Mesodermal cell (in vitro differentiated cells): ENCODE measurements around the gene SEL1L. TPM values are rescaled to one million over a fixed set of nuclear protein-coding genes. Genes with fewer than 3 reads are reported as not detected.

Experiments used
- H3K27ac ChIP-seq: 2 replicates; pipeline ENCODE4 v1.7.0; 2013; ENCODE audit warnings: mild to moderate bottlenecking, low read depth, low read length, moderate library complexity; ENCODE audit not compliant: severe bottlenecking
- H3K36me3 ChIP-seq: 2 replicates; pipeline ENCODE4 v1.7.1; 2013; ENCODE audit warnings: mild to moderate bottlenecking, low read length, moderate library complexity; ENCODE audit not compliant: control insufficient read depth, insufficient read depth
- H3K4me1 ChIP-seq: one replicate; pipeline ENCODE4 v1.7.1; 2013; ENCODE audit warnings: mild to moderate bottlenecking, low read length; ENCODE audit not compliant: insufficient read depth, control insufficient read depth, poor library complexity, severe bottlenecking
- H3K4me3 ChIP-seq: 2 replicates; pipeline ENCODE4 v1.7.0; 2013; ENCODE audit warnings: low read length, control low read depth, mild to moderate bottlenecking; ENCODE audit not compliant: insufficient read depth, poor library complexity, severe bottlenecking; ENCODE audit errors: extremely low read depth
- H3K9me3 ChIP-seq: 2 replicates; pipeline ENCODE4 v1.7.1; 2013; ENCODE audit warnings: mild to moderate bottlenecking, low read length, moderate library complexity; ENCODE audit not compliant: control insufficient read depth
- WGBS, 2 experiments: methylation state at CpG; one replicate each; pipeline ENCODE4 v1.1.5; 2013; ENCODE audit warnings: missing lambda C conversion rate in 2 of 2; ENCODE audit not compliant: insufficient coverage in 2 of 2; 5-methylcytosine and 5-hydroxymethylcytosine counted together
- polyA plus RNA-seq, 2 experiments: library from polyadenylated mRNA; stranded (reverse); fragments of 50-300 nt; gene quantifications; one replicate each; pipeline ENCODE4 v1.2.3, GENCODE V29; 2013

SEL1L gene
- polyA plus RNA-seq (2013, experiment 1 of 2): 29.8 TPM
- polyA plus RNA-seq (2013, experiment 2 of 2): 26.5 TPM

DNA sequence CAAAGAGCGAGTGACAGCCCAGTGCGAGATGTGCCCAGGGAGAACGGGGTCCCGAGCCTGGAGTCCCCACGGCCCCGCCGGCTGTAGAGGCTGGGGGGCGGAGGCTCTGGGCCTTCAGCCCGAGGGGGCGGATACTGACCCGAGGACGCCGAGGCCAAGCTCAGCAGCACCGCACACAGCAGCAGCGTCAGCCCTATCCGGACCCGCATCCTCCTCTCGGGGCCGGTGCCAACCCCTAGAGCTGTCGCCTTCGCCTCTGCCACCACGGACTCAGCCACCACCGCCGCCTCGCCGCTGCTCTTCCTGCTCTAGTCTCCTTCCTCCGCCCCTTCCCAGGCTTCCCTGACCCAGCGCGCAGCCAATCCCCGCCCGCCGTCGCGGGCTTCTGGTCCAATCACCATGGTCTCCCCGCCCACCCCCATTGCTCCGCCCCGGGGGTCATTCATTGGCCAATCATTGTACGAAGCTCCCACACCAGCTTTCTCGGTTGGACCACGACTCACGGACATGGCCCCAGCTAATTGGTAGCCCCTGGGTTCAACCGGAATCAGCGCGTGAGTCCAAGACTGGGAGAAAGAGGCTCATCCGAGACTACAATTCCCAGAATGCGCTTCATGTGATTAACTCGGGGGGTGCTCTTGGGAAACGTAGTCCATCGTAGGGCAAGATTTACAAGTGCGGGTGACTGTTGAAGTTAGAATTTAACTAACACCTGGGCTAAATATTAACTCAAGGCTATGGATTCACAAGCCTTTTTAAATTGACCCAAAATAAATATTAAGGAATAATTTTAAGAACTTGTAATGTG lies at the start of gene SEL1L:
Gene SEL1L (minus strand): TSS at position 318 of the 808 bp plus-strand sequence. CDS start 109 bp downstream, at position 209.
- WGBS, 2 experiments: 0% methylated on average over 31 of the region's 50 CpGs
- peak within 1 kb of the TSS; percentile 97 for H3K4me3 ChIP-seq
- peaks cover 4% of the 10 kb centered on the region for H3K36me3 ChIP-seq
- H3K27ac ChIP-seq: no peak within 1 kb of the TSS
- H3K4me1 ChIP-seq: peaks cover 6% of the 10 kb centered on the region
- no peaks in the 10 kb centered on the region for H3K9me3 ChIP-seq

DNA sequence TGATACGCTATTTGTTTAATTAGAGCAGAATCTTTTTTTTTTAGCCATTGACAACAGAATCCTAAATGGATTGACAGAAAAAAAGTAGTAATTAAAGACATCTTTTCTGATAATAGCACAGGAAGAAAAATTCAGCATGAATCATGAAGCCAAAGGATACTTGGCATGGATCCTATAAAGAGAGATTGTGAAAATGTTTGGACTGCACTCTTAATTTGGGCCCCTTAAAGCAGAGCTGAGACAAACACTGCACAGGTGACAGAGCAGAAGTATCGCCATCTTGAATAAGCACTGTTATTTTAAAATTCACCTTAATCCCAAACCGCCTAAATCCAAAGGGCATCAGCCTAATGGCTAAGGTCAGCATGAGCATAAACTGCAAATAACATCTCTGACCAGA lies 48.8 kb upstream of the SEL1L start:
- Histone ChIP-seq H3K9me3 (no peaks in the 10 kb centered on the region), H3K27ac (no peak overlapping the region), H3K4me3 (no peak overlapping the region), H3K4me1 (peaks cover 5% of the 10 kb centered on the region), H3K36me3 (no peaks in the 10 kb centered on the region)
- 88 to 94% methylated on average over 2 of the region's 3 CpGs for WGBS, 2 experiments

DNA sequence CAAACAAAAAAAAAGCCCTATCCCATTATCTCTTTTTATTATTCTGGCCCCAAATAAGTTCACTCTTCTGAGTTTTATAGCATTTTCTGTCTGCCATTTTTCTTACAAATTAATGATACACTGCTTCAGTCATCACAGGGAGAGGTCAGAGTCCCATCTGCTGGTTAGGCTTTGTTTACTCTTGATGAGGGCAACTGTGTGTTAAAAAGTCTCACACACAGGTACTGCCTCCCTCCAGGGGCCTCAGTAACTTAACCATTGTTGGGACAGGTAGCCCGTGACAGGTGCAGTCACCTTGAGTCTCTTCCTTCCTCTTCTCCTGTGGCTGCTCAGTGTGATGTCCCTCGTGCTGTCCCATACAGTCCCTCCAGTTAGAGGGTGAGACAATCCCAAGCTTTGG lies 45.5 kb upstream of the SEL1L start:
- Histone ChIP-seq H3K9me3 (no peaks in the 10 kb centered on the region), H3K4me3 (no peak overlapping the region), H3K4me1 (peaks cover 5% of the 10 kb centered on the region), H3K27ac (no peak overlapping the region), H3K36me3 (no peaks in the 10 kb centered on the region)
- no CpG with 5 or more reads among the region's 2 CpGs for WGBS, 2 experiments

DNA sequence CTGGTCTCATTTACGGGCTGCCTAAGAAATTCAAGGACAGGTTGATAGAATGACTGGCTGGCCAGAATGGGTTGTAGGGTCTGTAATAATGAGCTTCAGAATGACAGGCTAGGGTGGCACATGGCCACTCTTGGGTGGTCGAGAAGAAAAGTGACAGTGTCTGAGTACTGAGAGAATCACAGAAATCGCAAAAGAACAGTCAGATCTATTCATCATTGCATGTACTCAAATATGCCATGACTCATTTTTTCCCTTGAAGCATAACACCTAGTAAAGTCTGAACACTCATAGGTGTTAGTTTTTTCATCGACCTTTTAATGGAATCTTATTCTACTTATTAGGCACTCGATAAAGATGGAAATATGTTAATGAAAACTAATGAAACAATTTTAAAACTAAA lies 37.8 kb upstream of the SEL1L start:
- H3K27ac ChIP-seq: no peak overlapping the region
- no peaks in the 10 kb centered on the region for H3K4me1 ChIP-seq
- H3K4me3 ChIP-seq: no peak overlapping the region
- H3K9me3 ChIP-seq: no peaks in the 10 kb centered on the region
- 86 to 100% methylated on average over 2 to 3 of the region's 5 CpGs for WGBS, 2 experiments
- no peaks in the 10 kb centered on the region for H3K36me3 ChIP-seq

DNA sequence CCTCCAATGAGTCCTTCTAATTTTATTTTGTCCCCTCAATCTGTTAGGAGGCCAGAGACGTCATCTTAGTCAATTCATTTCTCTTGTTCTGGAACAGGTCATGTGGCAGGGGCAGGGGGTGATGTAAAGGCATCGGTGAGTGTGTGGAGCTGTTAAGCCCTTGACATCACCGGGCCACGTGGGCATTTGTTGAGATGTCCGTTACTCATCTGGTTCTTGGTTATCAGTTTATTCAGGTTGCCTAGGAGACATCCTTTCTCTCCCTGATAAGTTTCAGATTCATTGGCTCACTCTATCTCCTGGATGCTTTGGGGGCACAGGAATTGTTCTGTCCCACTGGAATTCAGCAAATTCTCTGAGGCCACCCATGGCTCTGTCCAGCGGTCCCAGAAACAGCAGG lies 33.6 kb upstream of the SEL1L start:
- Histone ChIP-seq H3K27ac (no peak overlapping the region), H3K4me3 (no peak overlapping the region), H3K4me1 (peaks cover 10% of the 10 kb centered on the region), H3K9me3 (no peaks in the 10 kb centered on the region), H3K36me3 (no peaks in the 10 kb centered on the region)
- 82 to 91% methylated on average over 5 to 6 of the region's 6 CpGs for WGBS, 2 experiments

DNA sequence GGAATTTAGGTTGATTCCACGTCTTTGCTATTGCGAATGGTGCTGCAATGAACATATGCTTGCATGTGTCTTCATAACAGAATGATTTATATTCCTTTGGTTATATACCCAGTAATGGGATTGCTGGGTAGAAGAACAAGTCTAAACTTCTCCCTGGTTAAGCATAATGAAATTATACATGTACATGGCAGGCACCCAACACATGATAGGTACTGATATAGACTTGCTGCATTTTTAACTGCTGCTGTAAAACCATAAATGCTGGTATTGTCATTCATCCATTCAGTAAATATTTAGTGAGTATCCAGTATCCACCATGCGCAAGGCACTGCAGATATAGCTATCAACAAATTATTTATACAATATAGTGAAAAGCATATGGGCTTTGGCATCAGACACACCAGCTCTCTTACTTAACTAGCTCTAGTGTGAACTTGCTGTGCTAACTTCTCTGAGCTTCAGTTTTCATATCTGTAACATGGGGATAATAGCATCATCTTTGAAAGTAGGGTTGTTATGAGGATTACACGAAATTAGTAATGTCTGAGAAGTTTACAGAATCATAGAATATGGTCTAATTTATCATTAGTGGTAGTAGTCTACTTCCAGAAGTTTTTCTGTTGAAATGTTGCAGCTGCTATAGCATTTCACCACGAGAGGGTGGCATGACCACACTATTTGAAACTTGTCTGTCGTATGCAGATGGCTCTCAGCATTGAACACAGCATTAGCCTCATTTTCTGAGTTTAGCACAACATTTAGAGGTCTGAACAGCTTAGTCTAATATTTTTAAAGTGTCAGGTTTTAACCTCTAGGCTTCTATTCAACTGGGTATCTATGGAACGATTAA lies 32.0 kb upstream of the SEL1L start:
- H3K9me3 ChIP-seq: no peaks in the 10 kb centered on the region
- no peak overlapping the region for H3K27ac ChIP-seq
- H3K4me3 ChIP-seq: no peak overlapping the region
- H3K36me3 ChIP-seq: no peaks in the 10 kb centered on the region
- 7 to 11% methylated on average over 2 of the region's 7 CpGs for WGBS, 2 experiments
- peaks cover 10% of the 10 kb centered on the region for H3K4me1 ChIP-seq

DNA sequence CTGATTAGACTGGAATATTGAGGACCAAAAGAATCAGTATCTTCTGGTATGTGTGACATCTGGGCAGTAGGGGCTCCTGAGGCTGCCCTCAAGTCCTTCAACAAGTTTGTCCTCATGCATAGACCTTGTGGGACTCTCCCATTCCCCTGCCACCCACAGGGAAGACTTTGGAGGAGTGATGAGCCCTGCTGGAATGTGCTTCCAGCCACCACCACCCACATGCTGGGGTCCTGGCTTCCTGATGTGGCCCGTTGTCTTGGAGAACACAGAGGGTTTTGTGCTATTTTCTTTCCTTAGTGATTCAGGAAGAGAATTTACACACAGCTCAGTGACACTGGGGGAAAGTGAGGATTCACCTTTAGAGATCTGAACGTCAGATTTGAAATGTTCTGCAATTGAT lies 29.2 kb upstream of the SEL1L start:
- Histone ChIP-seq H3K36me3 (no peaks in the 10 kb centered on the region), H3K4me3 (no peak overlapping the region), H3K4me1 (peaks cover 10% of the 10 kb centered on the region), H3K9me3 (no peaks in the 10 kb centered on the region), H3K27ac (no peak overlapping the region)
- WGBS, 2 experiments: 47 to 58% methylated on average over 2 of the region's 2 CpGs

DNA sequence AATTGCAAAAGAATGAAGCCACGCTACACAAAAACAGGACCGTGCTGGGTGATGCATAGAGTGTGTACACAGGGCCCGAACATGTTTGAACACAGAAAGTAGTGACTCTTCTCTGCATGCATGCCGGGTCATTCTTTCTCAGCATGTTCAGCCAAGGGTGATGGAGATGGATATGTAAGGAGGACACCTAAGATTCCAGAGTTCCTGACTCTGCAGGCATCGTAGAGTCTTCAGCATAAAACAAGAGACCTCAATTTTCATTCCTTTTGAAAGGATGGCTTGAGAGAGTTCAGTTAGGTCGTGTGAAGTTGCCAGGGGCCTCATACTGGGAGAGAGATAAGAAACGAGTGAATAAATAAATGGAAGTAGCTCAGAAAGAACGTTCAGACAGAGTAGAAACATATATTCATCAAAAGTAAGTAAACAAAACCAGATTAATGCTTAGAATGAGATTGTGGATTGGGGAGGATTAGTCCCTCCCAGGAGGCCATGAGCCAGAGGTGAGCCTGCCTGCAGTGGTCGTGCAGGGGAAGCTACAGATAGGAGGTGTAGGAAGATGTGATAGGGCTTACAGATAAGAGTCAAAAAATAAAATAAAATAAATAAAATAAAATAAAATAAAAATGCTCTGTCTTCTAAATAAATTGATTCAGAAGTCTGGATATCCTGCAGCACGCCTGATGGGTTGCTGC lies 27.6 kb upstream of the SEL1L start:
- Histone ChIP-seq H3K36me3 (no peaks in the 10 kb centered on the region), H3K4me3 (no peak overlapping the region), H3K4me1 (peaks cover 10% of the 10 kb centered on the region), H3K9me3 (no peaks in the 10 kb centered on the region), H3K27ac (no peak overlapping the region)
- 69 to 71% methylated on average over 5 of the region's 10 CpGs for WGBS, 2 experiments

DNA sequence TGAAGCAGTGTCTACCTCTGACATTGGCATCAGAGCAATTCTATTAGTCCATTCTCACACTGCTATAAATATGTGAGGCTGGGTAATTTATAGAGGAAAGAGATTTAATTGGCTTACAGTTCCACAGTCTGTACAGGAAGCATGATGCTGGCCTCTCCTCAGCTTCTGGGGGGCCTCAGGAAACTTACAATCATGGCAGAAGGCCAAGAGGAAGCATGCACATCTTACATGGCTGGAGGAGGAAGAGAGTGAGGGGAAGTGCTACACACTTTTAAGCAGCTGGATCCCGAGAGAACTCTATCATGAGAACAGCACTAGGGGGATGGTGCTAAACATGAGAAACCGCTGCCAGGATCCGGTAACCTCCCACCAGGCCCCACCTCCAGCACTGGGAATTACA lies 25.7 kb upstream of the SEL1L start:
- no peaks in the 10 kb centered on the region for H3K9me3 ChIP-seq
- no peaks in the 10 kb centered on the region for H3K36me3 ChIP-seq
- no peak overlapping the region for H3K4me3 ChIP-seq
- peaks cover 10% of the 10 kb centered on the region for H3K4me1 ChIP-seq
- no peak overlapping the region for H3K27ac ChIP-seq
- WGBS, 2 experiments: 82 to 100% methylated on average over 1 to 3 of the region's 3 CpGs

DNA sequence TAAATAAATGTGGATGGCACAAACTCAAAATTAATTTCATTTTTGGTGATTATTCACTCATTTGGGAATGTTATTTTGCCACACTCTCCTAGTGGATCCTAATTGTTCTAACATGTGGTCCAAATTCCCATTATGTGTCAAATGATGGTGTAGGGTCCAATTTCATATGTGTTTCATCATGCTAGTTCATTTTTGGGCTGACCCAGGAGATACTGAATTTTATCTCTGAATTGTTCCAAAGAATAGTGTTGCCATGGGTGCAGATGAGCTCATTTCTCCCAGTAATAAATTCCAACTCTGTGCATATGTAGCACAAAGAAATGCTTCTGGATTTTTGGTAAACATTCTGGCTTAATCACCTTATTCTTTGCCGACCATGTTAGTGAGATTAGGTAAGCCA lies 23.5 kb upstream of the SEL1L start:
- Histone ChIP-seq H3K4me1 (no peaks in the 10 kb centered on the region), H3K4me3 (no peak overlapping the region), H3K27ac (no peak overlapping the region), H3K36me3 (no peaks in the 10 kb centered on the region), H3K9me3 (no peaks in the 10 kb centered on the region)
- 83% methylated on average over 1 of the region's 1 CpG; no CpG with 5 or more reads in 1 of the 2 experiments for WGBS, 2 experiments
